Measurements from ENCODE around the gene TRA2B.

Gene TRA2B

DNA sequence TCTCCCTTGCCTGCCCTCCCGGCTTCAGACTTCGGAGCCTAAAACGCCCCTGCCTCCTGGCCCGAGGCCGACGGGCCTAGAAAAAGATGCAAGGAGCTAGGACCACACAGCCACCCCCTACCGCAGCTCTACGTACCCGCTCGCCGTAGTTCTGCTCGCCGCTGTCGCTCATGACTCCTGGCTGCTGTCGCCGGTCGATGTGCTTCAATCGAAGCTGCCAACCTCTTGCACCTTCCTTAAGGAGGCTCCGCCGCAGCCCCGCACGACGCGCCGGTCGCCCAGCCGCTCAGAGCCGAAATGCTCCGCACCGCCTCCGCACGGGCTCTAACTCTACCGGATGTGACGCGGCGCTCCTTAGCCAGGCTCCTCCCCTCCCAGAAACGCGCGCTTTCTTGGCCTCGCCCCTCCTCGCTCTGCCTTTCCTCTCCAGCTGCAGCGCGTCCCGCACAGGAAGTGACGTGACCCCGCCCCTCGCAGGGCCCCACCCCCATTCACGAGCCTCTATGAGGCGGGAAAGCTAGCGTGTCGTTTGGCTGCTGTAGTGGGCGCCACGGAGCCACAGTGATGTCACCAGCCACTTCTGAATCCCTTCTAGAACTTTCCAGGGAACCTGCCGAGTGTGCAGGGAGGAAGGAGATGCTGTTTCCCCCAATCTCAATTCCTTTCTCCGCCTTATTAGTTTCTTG is at the start of gene TRA2B:
Gene TRA2B (minus strand): TSS at position 326 of the 686 bp plus-strand sequence. CDS start 154 bp downstream, at position 172.
- peak; percentile 78 to 100 (median 98) for DNase-seq

DNA sequence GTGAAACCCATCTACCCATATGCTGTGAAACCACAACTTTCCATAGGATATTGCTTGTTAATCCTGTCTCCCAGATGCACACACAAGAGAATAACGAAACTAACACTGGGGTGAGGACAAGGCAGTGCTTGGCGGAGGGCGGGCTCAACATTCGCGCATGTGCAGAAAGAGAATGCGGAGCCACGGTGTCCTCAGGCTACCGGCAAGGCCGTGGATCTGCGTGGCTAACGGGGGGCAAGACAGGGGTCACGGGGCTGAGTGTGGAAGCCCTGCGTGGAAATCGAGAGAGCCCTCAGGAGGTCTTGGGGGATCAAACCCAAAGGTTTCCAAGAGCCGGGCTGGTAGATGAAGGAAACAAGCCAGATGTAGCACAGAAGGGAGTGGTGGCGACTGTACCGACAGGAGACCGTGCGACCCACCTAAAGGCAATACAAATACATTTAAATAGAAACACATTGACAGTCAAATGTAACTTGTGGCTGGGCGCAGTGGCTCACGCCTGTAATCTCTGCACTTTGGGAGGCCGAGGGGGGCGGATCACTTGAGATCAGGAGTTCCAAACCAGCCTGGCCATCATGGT is 48.5 kb upstream of the TRA2B start:
- no peak for DNase-seq

GRCh38 chr3:185984203-185984602 is 46.4 kb upstream of the TRA2B start:
- DNase-seq = no peak

- DNase-seq = peak; percentile 9 to 83 (median 47)
Measured at GRCh38 chr3:185983495-185984141, 45.8 kb upstream of the TRA2B start.

DNA sequence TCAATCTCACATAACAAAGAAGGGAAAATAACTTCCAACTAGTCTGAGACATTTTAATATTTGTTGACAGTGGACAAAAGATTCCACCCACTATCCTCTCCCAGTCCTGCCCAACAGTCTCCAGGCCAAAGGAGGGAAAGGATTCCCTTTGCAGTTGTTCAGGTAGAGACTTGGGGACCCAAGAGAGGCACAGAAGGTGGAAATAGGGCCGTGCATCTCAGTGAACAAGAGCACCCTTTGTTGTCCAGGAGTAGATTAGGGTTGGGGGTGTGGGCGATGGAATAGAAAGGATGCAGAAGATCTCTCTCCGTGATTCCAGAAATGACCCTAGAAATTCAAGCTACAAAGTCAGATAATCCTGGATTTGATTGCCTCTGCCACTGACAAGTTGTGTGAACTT is 44.8 kb upstream of the TRA2B start:
- DNase-seq = no peak

DNA sequence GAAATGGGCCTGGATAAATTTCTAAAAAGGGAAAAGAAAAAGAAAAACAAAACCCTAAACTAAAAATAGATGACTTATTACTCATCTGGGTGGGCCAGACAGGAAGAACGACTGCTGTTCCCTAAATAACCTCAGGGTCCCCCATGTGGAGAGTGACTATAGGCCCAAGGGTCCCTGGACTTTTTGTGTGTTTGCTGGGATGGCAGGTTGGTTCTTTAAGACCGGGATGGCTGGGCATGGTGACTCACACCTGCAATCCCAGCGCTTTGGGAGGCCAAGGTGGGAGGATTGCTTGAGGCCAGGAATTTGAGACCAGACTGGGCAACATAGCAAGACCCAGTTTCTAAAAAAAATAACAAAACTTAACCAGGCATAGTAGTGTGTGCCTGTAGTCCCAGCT is 43.8 kb upstream of the TRA2B start:
- no peak for DNase-seq

DNA sequence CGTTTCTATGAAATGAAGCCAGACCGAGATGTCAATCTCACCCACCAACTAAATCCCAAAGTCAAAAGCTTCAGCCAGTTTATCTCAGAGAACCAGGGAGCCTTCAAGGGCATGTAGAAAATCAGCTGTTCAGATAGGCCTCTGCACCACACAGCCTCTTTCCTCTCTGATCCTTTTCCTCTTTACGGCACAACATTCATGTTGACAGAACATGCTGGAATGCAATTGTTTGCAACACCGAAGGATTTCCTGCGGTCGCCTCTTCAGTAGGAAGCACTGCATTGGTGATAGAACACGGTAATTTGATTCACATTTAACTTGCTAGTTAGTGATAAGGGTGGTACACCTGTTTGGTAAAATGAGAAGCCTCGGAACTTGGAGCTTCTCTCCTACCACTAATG is 41.9 kb upstream of the TRA2B start:
- no peak for DNase-seq

DNA sequence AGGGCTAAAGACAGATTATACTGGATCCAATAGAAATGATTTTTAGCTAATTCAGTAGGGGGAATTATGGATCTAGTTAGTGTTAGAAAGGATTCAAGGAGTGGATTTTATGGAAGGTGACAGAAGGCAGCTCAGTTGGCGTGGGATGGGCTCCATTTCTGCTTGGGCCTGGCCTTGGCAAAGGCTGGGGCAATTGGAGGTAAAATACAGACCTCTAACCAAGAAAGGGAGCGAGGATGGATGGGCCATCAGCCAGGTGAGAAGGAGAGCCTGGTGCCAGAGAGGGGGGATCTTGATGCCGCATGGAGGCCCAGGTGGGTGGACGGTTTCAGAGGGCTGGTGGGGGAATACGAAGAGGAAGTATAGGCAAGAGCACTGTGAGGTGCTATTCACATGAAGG is 40.7 kb upstream of the TRA2B start:
- DNase-seq = no peak

DNA sequence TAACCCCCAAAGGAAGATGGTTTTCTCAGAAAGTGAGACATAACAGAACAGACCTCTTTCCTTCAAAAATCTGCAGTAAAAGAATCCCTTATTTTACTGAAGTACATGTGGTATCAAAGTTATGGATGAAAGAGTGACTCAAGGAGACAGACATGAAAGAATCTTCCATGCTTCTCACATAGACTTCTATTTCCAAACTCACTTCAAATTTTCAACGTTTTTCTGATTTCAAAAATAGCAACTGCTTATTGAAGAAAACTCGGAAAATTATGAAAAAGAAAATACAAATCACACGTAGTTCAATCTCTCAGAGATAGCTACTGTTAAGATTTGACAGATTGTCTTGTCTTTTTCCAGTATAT is 39.8 kb upstream of the TRA2B start:
- no peak for DNase-seq

DNA sequence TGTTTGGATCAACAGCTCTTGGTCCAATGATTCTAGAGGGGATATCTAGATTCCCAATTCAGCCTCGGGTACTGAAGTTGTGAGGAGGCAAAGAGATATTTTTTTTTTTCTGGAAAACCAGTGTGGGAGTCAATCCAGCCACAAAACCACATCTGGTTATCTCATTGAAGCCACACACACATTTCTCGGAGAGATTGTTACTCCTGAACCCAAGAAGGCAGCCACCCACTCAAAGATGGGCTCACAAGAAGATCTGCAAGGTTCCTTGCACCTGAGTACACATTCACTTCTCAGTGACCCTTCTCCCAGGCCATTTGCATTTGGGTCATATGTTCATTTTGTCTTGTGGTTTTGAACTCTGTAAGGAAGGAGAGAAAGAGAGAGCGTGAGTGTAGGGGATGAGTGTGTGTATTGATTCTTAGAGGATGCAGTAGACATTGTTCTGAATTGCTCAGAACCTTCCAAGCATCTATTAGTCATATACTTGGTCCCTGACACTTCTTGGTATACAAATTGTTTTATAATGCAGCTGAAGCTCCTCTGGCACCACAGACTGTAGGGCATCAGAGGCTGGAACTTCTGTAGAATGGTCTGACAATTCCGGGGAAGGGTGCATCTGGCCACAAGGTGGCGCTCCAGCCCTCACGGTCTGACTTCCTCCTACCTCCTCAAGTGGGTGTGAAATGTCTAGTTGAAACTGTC is 39.3 kb upstream of the TRA2B start:
- DNase-seq = peak in 49 of 51 donors; percentile 5 to 90 (median 51)

- DNase-seq = no peak
Measured at GRCh38 chr3:185976100-185976499, 38.3 kb upstream of the TRA2B start.

DNA sequence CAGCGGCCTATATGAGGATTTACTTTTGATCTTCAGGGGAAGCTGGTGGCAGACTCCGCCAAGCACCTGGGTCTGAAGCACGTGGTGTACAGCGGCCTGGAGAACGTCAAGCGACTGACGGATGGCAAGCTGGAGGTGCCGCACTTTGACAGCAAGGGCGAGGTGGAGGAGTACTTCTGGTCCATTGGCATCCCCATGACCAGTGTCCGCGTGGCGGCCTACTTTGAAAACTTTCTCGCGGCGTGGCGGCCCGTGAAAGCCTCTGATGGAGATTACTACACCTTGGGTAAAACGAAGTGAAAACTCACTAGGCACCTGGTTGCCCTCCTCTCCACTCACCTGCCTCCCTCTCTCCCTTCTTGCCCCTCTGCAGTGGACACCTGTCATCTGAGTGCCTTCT is 33.8 kb upstream of the TRA2B start:
- DNase-seq = no peak

- DNase-seq = no peak
Measured at GRCh38 chr3:185968168-185968567, 30.4 kb upstream of the TRA2B start.

DNA sequence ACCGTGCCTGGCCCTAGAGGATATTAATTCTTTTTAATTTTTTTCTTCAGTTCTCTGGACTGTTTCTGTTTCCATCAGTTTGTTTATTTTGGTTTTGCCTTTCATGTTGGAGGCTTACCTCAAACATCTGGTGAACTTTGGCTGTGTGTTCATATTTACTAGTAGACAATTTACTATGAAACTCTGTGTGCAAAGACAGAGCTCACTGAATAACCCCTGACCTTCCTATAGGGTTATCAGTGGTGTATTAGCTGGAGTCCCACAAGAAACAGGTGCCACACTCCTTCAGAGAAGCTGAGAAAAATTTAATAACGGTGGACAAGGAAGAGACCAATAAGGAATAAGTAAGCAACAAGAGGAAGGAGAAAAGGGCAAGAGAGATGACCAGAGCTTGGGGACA is 28.8 kb upstream of the TRA2B start:
- DNase-seq = no peak

GRCh38 chr3:185965496-185965895 is 27.7 kb upstream of the TRA2B start:
- no peak for DNase-seq

DNA sequence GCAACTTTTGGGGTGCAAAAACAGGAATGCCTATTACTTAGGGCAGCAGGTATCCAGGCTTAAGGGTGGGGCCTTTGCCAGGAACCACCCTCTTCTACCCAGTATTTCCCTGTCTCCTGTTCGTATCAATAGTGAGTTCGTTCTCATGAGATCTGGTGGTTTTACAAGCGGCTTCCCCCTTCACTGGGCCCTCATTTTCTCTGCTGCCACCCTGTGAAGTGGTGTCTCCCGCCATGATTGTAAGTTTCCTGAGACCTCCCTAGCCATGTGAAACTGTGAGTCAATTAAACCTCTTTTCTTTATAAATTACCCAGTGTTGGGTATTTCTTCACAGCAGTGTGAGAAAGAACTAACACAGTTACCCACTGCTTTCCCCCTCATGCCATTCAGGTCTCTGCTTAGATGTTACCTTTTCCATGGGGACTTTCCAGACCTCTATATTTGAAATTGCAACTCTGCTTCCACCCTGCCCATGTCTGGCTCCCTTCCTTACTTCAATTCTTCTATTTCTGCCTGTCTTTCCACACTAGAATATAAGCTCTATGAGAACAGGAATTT is 23.9 kb upstream of the TRA2B start:
- no peak for DNase-seq

- DNase-seq = no peak
Measured at GRCh38 chr3:185960522-185961288, 22.9 kb upstream of the TRA2B start.

- no peak for DNase-seq
Measured at GRCh38 chr3:185959609-185960521, 22.1 kb upstream of the TRA2B start.

DNA sequence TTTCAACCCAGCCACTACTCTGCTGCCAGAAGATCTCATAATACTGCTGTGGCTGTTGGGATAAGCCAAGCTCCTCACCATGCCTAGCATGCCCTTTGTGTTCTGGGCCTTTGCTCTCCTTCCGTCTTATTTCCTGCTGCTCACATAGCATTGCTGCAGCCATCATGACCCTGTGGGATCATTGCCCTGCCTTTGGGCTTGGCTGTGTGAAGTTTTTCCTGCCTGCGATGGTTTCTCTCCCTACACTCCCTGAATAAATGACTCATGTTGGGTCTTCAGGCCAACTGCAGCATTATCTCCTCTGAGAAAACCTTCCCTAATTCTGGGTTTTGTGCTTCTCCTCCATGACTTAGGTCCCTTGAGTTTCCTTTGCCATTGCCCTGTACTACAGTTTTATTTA is 20.8 kb upstream of the TRA2B start:
- no peak for DNase-seq

DNA sequence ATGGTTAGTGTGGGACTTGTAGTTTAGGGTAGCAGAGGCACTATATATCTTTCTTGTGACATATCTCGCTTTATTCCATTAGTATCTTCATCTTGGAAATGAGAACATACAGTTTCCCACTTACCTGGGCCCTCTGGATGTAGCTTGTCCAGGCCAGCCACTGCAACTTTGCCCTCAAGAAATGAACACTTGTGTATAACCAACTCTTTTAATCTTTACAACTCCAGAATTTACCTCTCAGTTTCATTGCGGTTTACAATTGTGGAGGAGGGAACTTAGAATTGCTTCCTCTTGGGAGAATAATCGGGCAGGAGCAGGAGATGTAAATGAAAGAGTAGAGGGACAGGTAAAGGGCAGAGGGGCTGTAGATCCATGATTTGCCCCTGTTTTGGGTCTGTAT is 18.4 kb upstream of the TRA2B start:
- DNase-seq = no peak
